Measurements from ENCODE around the gene CNIH3. TPM values are rescaled to one million over a fixed set of nuclear protein-coding genes. Genes with fewer than 3 reads are reported as not detected.

CNIH3 gene
- total RNA-seq, 1 experiment from 2014 or later = 1.8 TPM

- no peaks in the 10 kb centered on the region for H3K79me2 ChIP-seq (ENCODE audit: insufficient read depth, low read length)
- TF ChIP-seq ZNF274 (IDR thresholded peaks at IDR 0.05; ENCODE audit: low read depth, low read length) (no peak), YY1 (IDR thresholded peaks at IDR 0.05; ENCODE audit: extremely low read depth, insufficient replicate concordance, low read depth, low read length) (no peak), RAD21 (IDR thresholded peaks at IDR 0.05; ENCODE audit: low read depth) (peak; percentile 94), EZH2phosphoT487 (IDR thresholded peaks at IDR 0.05; ENCODE audit: borderline replicate concordance) (no peak), CBX3 (IDR thresholded peaks at IDR 0.05; ENCODE audit: low read depth) (no peak), POLR2A (IDR thresholded peaks at IDR 0.05; ENCODE audit: borderline replicate concordance, extremely low read depth, insufficient read depth, insufficient read length) (no peak), JUND (IDR thresholded peaks at IDR 0.05) (no peak), TCF7L2 (IDR thresholded peaks at IDR 0.05; ENCODE audit: borderline replicate concordance, extremely low read depth, insufficient read depth, insufficient read length) (no peak), EGR1 (IDR thresholded peaks at IDR 0.05; ENCODE audit: low read depth) (no peak), FOSL1 (IDR thresholded peaks at IDR 0.05; ENCODE audit: low read depth) (no peak), CTCF (IDR thresholded peaks at IDR 0.05 in 2 of 3, conservative IDR thresholded peaks at IDR 0.05 in 1 of 3; ENCODE audit: borderline replicate concordance in 1 of 3, insufficient read depth in 1 of 3, low read depth in 2 of 3, low read length in 2 of 3) (peak; percentile 49 to 83 (median 63)), EZH2 (IDR thresholded peaks at IDR 0.05) (no peak), REST (IDR thresholded peaks at IDR 0.05; ENCODE audit: low read depth) (no peak), SRF (IDR thresholded peaks at IDR 0.05; ENCODE audit: low read depth) (no peak), ATF3 (IDR thresholded peaks at IDR 0.05) (no peak), ZFX (IDR thresholded peaks at IDR 0.05) (no peak), CEBPB (IDR thresholded peaks at IDR 0.05; ENCODE audit: low read depth) (no peak)
- CTCF ChIA-PET = interaction anchor here (0.9 to 2.4 kb wide), 10 partner anchors 9 to 282 kb away, joined by 3 to 23 read pairs (median 5); no protein-coding TSS in a partner anchor
- H3K9ac ChIP-seq (ENCODE audit: low read length) = no peak overlapping the region
- H3K4me3 ChIP-seq (replicated peaks in 1 of 2; ENCODE audit: low read depth in 1 of 2, low read length in 2 of 2) = no peak overlapping the region
- peak overlapping the region; percentile 32; the same call in 1 of the 2 replicates for H3K4me2 ChIP-seq (ENCODE audit: low read length)
- H3K9me3 ChIP-seq (ENCODE audit: control insufficient read depth in 1 of 2, insufficient read depth in 1 of 2, low read depth in 1 of 2, low read length in 2 of 2) = no peaks in the 10 kb centered on the region
- no peak overlapping the region for H3K27ac ChIP-seq (ENCODE audit: low read depth, low read length)
- H4K20me1 ChIP-seq (ENCODE audit: insufficient read depth) = no peaks in the 10 kb centered on the region
- H3K9me2 ChIP-seq (ENCODE audit: insufficient read depth) = no peaks in the 10 kb centered on the region
- ATAC-seq (peak; percentile 85), DNase-seq (ENCODE audit: low read depth, low spot score) (peak; percentile 33)
- no peaks in the 10 kb centered on the region for H3K27me3 ChIP-seq (ENCODE audit: insufficient read depth, low read length)
- H3K4me1 ChIP-seq (ENCODE audit: control insufficient read depth in 1 of 2, insufficient read depth in 2 of 2, low read length in 2 of 2) = no peaks in the 10 kb centered on the region
- no peak overlapping the region for H2AFZ ChIP-seq (ENCODE audit: low read depth, low read length, poor library complexity, severe bottlenecking)
- intact Hi-C loops (cut with micrococcal nuclease) = loop anchor here (1.0 to 10.0 kb wide), 3 partner anchors 128 to 1334 kb away; no protein-coding TSS in a partner anchor
- no peaks in the 10 kb centered on the region for H3K36me3 ChIP-seq (ENCODE audit: control insufficient read depth in 1 of 2, insufficient read depth in 2 of 2, low read length in 2 of 2)
- no TSS peak for BruUV-seq (replicated peaks)
- POLR2A ChIA-PET = no interaction called here
- RAD21 ChIA-PET (ENCODE audit: low non-redundant PET in 1 of 2, low total read pairs in 2 of 2, uncharacterized antibody in 2 of 2, unreplicated experiment in 2 of 2) = interaction anchor here (0.8 to 1.8 kb wide), 3 partner anchors 126 to 282 kb away, joined by 3 to 9 read pairs (median 6); no protein-coding TSS in a partner anchor
Measured at GRCh38 chr1:224641030-224641429, 24.9 kb downstream of the CNIH3 start.

All from HCT116 (cell line).